Thymus (tissue), 11 donors: Measurements from ENCODE around the gene GRM1. TPM values are rescaled to one million over a fixed set of nuclear protein-coding genes. Genes with fewer than 3 reads are reported as not detected.

Experiments used
- DNase-seq, 9 donors: peaks; one replicate each; pipeline ENCODE4 v3.0.0-alpha.2; 2013; ENCODE audit warnings: low spot score in 9 of 9, low read depth in 6 of 9, missing footprints in 1 of 9
- H3K27ac ChIP-seq, 2 donors: one replicate each; pipeline ENCODE4 v1.5.1; 2013; ENCODE audit warnings: control low read depth in 1 of 2, low read depth in 1 of 2, low read length in 1 of 2, mild to moderate bottlenecking in 1 of 2, moderate library complexity in 1 of 2
- H3K27me3 ChIP-seq, 2 donors: one replicate each; pipeline ENCODE4 v1.5.1; 2013; ENCODE audit warnings: low read length in 1 of 2; ENCODE audit not compliant: control insufficient read depth in 2 of 2, insufficient read depth in 1 of 2
- H3K36me3 ChIP-seq, 2 donors: one replicate each; pipeline ENCODE4 v1.5.1; 2013; ENCODE audit warnings: low read length in 1 of 2, mild to moderate bottlenecking in 1 of 2, moderate library complexity in 1 of 2; ENCODE audit not compliant: control insufficient read depth in 2 of 2, insufficient read depth in 2 of 2
- H3K4me1 ChIP-seq, 2 donors: one replicate each; pipeline ENCODE4 v1.5.1; 2013; ENCODE audit warnings: low read length in 2 of 2; ENCODE audit not compliant: control insufficient read depth in 2 of 2, insufficient read depth in 2 of 2
- H3K4me3 ChIP-seq, 2 donors: one replicate each; pipeline ENCODE4 v1.5.1; 2013; ENCODE audit warnings: low read length in 2 of 2, control low read depth in 1 of 2, mild to moderate bottlenecking in 1 of 2
- H3K9me3 ChIP-seq, 2 donors: one replicate each; pipeline ENCODE4 v1.5.1; 2013; ENCODE audit warnings: low read length in 1 of 2, mild to moderate bottlenecking in 1 of 2; ENCODE audit not compliant: control insufficient read depth in 2 of 2, insufficient read depth in 1 of 2
- WGBS: extraction: QIAGEN DNeasy Blood & Tissue Kit; methylation state at CpG from one replicate; pipeline ENCODE4 v1.1.7; 2013; 5-methylcytosine and 5-hydroxymethylcytosine counted together
- polyA plus RNA-seq: library from polyadenylated mRNA; stranded (reverse); fragments of 200-250 nt; gene quantifications from one replicate; pipeline ENCODE4 v1.2.3, GENCODE V29; 2013
- total RNA-seq: library from RNA; stranded (reverse); fragments of 120-200 nt; gene quantifications from one replicate; pipeline ENCODE4 v1.2.4, GENCODE V29; 2013
- donor health status: healthy.

Gene GRM1
- total and polyA plus RNA-seq, 2 donors: under 0.01 to 0.05 TPM

DNA sequence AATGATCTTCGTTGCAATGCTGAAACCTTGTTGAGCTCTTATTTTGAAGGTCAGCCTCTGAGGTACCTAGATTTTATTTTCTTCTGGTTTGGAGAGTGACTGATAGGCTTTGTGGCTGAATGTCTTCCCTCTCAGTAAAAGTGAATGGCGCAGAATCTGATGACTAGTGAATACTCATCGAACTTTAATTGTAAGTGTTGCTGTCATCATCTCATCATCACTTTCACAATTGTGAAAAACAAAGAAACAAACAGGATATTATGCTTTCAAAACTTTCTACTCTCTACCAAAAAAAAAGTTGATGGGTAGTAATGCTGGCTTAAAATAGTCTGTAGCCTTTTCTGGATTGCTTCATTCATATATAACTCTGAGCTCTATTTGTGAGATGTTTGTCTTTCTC lies 275.3 kb downstream of the GRM1 start:
- WGBS: 90% methylated on average over 3 of the region's 3 CpGs
- Histone ChIP-seq H3K27me3 (no peaks in the 10 kb centered on the region), H3K36me3 (no peaks in the 10 kb centered on the region), H3K9me3 (no peaks in the 10 kb centered on the region), H3K27ac (no peak overlapping the region), H3K4me1 (no peaks in the 10 kb centered on the region), H3K4me3 (no peak overlapping the region)
- no peak for DNase-seq

GRCh38 chr6:146305092-146305491 lies 276.2 kb downstream of the GRM1 start:
- H3K9me3 ChIP-seq: no peaks in the 10 kb centered on the region
- H3K4me1 ChIP-seq: no peaks in the 10 kb centered on the region
- no peaks in the 10 kb centered on the region for H3K27me3 ChIP-seq
- no peak overlapping the region for H3K27ac ChIP-seq
- no peaks in the 10 kb centered on the region for H3K36me3 ChIP-seq
- no peak overlapping the region for H3K4me3 ChIP-seq
- no peak for DNase-seq
- 2% methylated on average over 1 of the region's 1 CpG for WGBS

DNA sequence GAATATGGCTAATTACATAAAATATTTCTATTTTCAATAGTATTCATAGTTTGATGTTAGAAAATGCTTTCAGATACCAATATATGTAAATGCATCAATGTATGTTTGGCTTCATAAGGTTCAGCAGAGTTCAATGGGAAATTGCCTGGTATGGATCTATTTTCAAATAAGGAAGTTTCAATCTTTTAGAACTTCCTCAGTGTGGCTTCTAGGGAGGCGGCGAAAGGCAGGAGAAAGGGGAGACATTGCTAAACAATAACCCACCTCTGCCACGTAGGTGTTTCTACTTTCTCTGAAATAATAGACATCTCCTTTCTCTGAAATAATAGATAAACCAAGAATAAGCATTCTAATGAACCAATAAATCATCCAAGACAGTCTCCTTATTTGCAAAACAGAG lies 277.1 kb downstream of the GRM1 start:
- no peaks in the 10 kb centered on the region for H3K36me3 ChIP-seq
- 84% methylated on average over 3 of the region's 3 CpGs for WGBS

DNA sequence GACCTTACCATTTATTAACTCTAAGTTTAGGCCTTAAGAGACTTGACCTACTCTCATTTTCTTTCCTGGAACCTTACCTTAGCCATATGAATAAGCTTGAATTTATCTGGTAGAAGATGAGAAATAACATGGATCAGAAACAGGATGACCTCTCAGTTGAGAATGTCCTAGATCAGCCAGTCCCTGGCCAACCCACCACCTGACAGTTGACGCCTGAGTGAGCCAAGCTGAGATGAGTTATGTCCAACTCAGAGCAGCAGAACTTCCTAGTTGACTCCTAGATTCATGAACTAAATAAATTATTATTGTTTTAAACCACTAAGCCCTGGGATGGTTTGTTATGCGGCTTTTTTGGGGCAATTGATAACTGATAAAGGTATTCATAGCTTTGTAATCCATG lies 281.8 kb downstream of the GRM1 start:
- no peaks in the 10 kb centered on the region for H3K9me3 ChIP-seq
- H3K4me3 ChIP-seq: no peak overlapping the region
- H3K4me1 ChIP-seq: no peaks in the 10 kb centered on the region
- H3K36me3 ChIP-seq: no peaks in the 10 kb centered on the region
- no peaks in the 10 kb centered on the region for H3K27me3 ChIP-seq
- 98% methylated on average over 2 of the region's 2 CpGs for WGBS
- no peak for DNase-seq
- H3K27ac ChIP-seq: no peak overlapping the region

More for the DNA sequence above, 277.1 kb downstream of the GRM1 start:
- Histone ChIP-seq H3K4me1 (no peaks in the 10 kb centered on the region), H3K27me3 (no peaks in the 10 kb centered on the region), H3K4me3 (no peak overlapping the region), H3K27ac (no peak overlapping the region), H3K9me3 (no peaks in the 10 kb centered on the region)
- DNase-seq: no peak

GRCh38 chr6:146311079-146311478 lies 282.2 kb downstream of the GRM1 start:
- WGBS: 95% methylated on average over 2 of the region's 2 CpGs
- DNase-seq: no peak
- Histone ChIP-seq H3K9me3 (no peaks in the 10 kb centered on the region), H3K36me3 (no peaks in the 10 kb centered on the region), H3K27me3 (no peaks in the 10 kb centered on the region), H3K4me1 (no peaks in the 10 kb centered on the region), H3K4me3 (no peak overlapping the region), H3K27ac (no peak overlapping the region)

DNA sequence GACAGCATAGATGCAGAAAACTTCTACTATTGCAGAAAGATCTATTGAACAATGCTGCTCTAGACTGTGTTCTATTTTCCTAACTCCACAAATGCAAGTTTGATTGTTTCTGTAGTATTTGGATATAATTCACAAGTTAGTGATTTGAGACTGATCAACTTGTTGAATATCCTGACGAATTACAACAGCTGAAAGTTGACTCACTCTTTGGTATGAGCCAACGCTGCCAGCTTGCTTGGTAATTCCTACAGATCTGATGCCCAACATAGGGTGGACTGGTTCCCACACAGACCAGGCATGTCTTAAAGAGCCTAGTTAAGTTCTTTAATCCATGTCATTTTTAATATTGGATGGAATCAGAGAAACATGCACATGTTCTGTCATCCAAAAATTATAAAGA lies 283.7 kb downstream of the GRM1 start:
- 96% methylated on average over 2 of the region's 2 CpGs for WGBS
- Histone ChIP-seq H3K27me3 (no peaks in the 10 kb centered on the region), H3K4me1 (no peaks in the 10 kb centered on the region), H3K4me3 (no peak overlapping the region), H3K27ac (no peak overlapping the region), H3K36me3 (no peaks in the 10 kb centered on the region), H3K9me3 (no peaks in the 10 kb centered on the region)
- no peak for DNase-seq

DNA sequence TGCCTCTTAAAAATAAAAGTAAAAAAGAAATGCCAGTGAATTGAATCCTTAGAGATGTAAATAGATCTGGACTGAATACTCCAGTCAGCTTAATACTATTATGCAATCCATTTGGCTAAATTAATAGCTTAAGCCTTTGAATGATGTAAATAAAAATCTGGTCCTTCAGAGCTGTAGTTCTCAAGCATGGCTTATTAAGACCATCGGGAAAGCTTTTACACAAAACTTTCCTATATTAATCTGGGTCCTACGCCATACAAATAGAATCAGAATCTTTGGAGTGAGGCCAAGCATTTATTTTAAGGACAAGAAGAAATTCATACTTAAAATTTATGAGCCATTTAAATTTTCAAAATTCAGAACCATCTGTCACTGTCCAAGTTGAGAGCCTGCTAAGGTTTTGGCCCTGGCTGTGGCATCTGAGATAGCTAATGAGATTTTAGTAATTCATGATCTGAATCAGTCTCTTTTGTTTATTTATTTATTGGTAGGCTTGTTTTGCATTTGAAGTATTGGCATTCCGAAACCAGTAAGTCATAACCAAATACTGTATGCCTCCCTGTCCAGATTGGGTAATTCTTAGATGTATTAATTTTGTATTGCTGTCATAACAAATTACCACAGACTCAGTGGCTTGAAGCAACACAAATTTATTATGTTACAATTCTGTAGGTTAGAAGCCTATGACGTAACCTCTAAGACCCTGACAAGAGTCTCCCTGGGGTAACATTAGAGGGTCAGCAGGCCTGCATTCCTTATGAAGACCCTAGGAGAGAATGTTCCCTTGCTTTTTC lies 286.7 kb downstream of the GRM1 start:
- whole genome bisulfite sequencing: 96% methylated on average over 4 of the region's 4 CpGs

DNA sequence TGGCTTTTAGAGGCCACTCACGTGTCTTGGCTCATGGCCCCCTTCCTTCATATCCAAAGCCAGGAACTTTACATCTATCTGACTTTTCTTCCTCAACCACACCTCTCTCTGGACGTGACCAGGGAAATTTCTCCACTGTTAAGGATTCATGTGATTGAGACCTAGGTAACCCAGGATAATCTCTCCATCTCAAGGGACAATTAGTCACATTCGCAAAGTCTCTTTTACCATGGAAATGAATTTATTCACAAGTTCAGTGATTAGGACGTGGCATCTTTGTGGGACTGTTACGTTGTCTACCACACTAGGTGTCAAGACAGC lies 287.3 kb downstream of the GRM1 start:
- H3K9me3 ChIP-seq: no peaks in the 10 kb centered on the region
- 92% methylated on average over 5 of the region's 5 CpGs for WGBS
- no peaks in the 10 kb centered on the region for H3K4me1 ChIP-seq
- no peak for DNase-seq
- no peak overlapping the region for H3K27ac ChIP-seq
- H3K4me3 ChIP-seq: no peak overlapping the region
- no peaks in the 10 kb centered on the region for H3K27me3 ChIP-seq
- no peaks in the 10 kb centered on the region for H3K36me3 ChIP-seq

More for the DNA sequence above, 286.7 kb downstream of the GRM1 start:
- Histone ChIP-seq H3K9me3 (no peaks in the 10 kb centered on the region), H3K27ac (no peak overlapping the region), H3K4me3 (no peak overlapping the region), H3K36me3 (no peaks in the 10 kb centered on the region), H3K27me3 (no peaks in the 10 kb centered on the region), H3K4me1 (no peaks in the 10 kb centered on the region)
- no peak for DNase-seq

GRCh38 chr6:146331013-146331412 lies 302.2 kb downstream of the GRM1 start:
- Histone ChIP-seq H3K27ac (no peak overlapping the region), H3K9me3 (no peaks in the 10 kb centered on the region), H3K36me3 (no peaks in the 10 kb centered on the region), H3K4me1 (no peaks in the 10 kb centered on the region), H3K27me3 (no peaks in the 10 kb centered on the region), H3K4me3 (no peak overlapping the region)
- 84% methylated on average over 3 of the region's 3 CpGs for WGBS
- no peak for DNase-seq
